Gastroesophageal sphincter (tissue), 4 donors: ENCODE data around the gene ADAMTS19. TPM values are rescaled to one million over a fixed set of nuclear protein-coding genes. Genes with fewer than 3 reads are reported as not detected.

Experiments
- ATAC-seq: fragments of 150-250 bp; one replicate; pipeline ENCODE4 v1.9.1; 2016; ENCODE audit warnings: mild to moderate bottlenecking, moderate library complexity
- H3K27ac ChIP-seq, 4 donors: fragments of 200-600 bp; sonication (generic) in 3 of 4; 1 replicate in 3 of 4; 2 replicates in 1 of 4; pipeline ENCODE4 v1.5.1; 2016 to 2019
- H3K27me3 ChIP-seq: fragments of 200-600 bp; sonication (generic); one replicate; pipeline ENCODE4 v1.5.1; 2019
- H3K36me3 ChIP-seq, 2 donors: fragments of 200-600 bp; sonication (generic); one replicate each; pipeline ENCODE4 v1.5.1; 2019; ENCODE audit warnings: control low read depth in 1 of 2
- H3K4me1 ChIP-seq, 3 donors: fragments of 200-600 bp; sonication (generic); 1 replicate in 2 of 3; 2 replicates in 1 of 3; pipeline ENCODE4 v1.5.1; 2016 to 2019; ENCODE audit warnings: control low read depth in 2 of 3
- H3K4me3 ChIP-seq, 2 donors: fragments of 200-600 bp; sonication (generic); one replicate each; pipeline ENCODE4 v1.5.1; 2019; ENCODE audit warnings: mild to moderate bottlenecking in 1 of 2, moderate library complexity in 1 of 2
- H3K9me3 ChIP-seq, 3 donors: fragments of 200-600 bp; sonication (generic); one replicate each; pipeline ENCODE4 v1.5.1; 2017 to 2019; ENCODE audit warnings: control low read depth in 2 of 3
- CTCF ChIP-seq, 4 experiments: fragments of 200-600 bp in 2 of 4; fragments of 450-650 bp in 2 of 4; sonication (generic) in 1 of 4; IDR thresholded peaks; one replicate each; pipeline ENCODE4 v1.5.1; 2017 to 2019; ENCODE audit warnings: antibody characterized with exemption in 4 of 4, mild to moderate bottlenecking in 2 of 4, moderate library complexity in 2 of 4
- EP300 ChIP-seq: sonication (generic); formaldehyde crosslinking; IDR thresholded peaks from one replicate; pipeline ENCODE4 v1.6.1; 2017; ENCODE audit warnings: antibody characterized with exemption, mild to moderate bottlenecking
- POLR2A ChIP-seq, 2 donors: fragments of 450-650 bp; IDR thresholded peaks; one replicate each; pipeline ENCODE4 v1.6.1; 2017; ENCODE audit warnings: antibody characterized with exemption in 2 of 2, mild to moderate bottlenecking in 2 of 2, moderate library complexity in 1 of 2
- POLR2AphosphoS5 ChIP-seq: sonication (generic); formaldehyde crosslinking; IDR thresholded peaks from one replicate; pipeline ENCODE4 v1.6.1; 2017; ENCODE audit warnings: antibody characterized with exemption
- WGBS, 2 donors: methylation state at CpG; one replicate each; pipeline ENCODE4 v1.1.5; 2018; ENCODE audit warnings: low coverage in 1 of 2; 5-methylcytosine and 5-hydroxymethylcytosine counted together
- total RNA-seq, 4 donors: library from RNA; depleted of rRNA; stranded (reverse); fragments of >200 nt; gene quantifications; one replicate each; pipeline ENCODE4 v1.1.0, GENCODE V29; 2016

Gene ADAMTS19
- total RNA-seq, result 10 to 100 TPM in 1 of 4 donors, 1 to 10 TPM in 2, under 1 TPM in 1; 0.94 to 11.3 (median 4.4) TPM

GRCh38 chr5:129459777-129460671 is at the start of gene ADAMTS19:
ADAMTS19 (plus strand) TSS chr5:129460298; CDS start chr5:129460392, 94 bp downstream.
- ATAC-seq, result peak; percentile 67
- Histone ChIP-seq H3K4me3 (peak within 1 kb of the TSS; percentile 41 to 80), H3K9me3 (no peaks in the 10 kb centered on the region), H3K27me3 (peaks cover 19% of the 10 kb centered on the region), H3K27ac (peak within 1 kb of the TSS; percentile 5 to 80 (median 80)), H3K4me1 (peaks cover 0 to 30% (median 0%) of the 10 kb centered on the region in 3 donors), H3K36me3 (no peaks in the 10 kb centered on the region)
- 0 to 6% methylated on average over 3 to 4 of the region's 75 CpGs for WGBS, 2 donors
- TF ChIP-seq POLR2AphosphoS5 (no peak), POLR2A (IDR thresholded peaks at IDR 0.05) (no peak), CTCF (IDR thresholded peaks at IDR 0.05) (no peak), EP300 (no peak)

DNA sequence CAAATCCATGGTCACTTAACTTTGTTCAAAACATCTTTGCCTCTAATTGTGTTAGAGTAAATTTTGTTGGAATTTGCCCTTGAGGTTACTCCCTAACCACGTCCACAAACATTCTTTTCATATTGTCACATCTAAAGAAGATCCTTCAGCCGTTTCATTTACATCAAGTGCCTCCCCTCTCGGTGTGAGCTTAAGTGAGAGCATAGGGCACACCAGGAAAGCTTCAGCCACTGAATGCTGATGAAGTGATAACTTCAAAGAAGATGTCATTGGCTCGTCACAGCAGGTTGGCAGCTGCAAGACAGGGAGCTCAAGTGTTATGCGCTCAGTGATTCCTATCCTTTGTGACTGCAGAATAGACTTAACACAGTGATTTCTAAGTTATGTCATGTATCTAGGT is 49.6 kb upstream of the ADAMTS19 start:
- Histone ChIP-seq H3K4me3 (no peak overlapping the region), H3K27me3 (no peaks in the 10 kb centered on the region), H3K27ac (no peak overlapping the region), H3K9me3 (no peaks in the 10 kb centered on the region), H3K36me3 (no peaks in the 10 kb centered on the region), H3K4me1 (no peaks in the 10 kb centered on the region)
- no peak for ATAC-seq
- 68 to 82% methylated on average over 4 to 5 of the region's 5 CpGs for WGBS, 2 donors
- TF ChIP-seq EP300 (no peak), POLR2AphosphoS5 (no peak), POLR2A (IDR thresholded peaks at IDR 0.05) (no peak), CTCF (IDR thresholded peaks at IDR 0.05) (no peak)

GRCh38 chr5:129412721-129413120 is 47.4 kb upstream of the ADAMTS19 start:
- H3K4me1 ChIP-seq, result no peaks in the 10 kb centered on the region
- H3K27ac ChIP-seq, result no peak overlapping the region
- ATAC-seq, result no peak
- no peaks in the 10 kb centered on the region for H3K27me3 ChIP-seq
- H3K4me3 ChIP-seq, result no peak overlapping the region
- 41 to 61% methylated on average over 2 of the region's 2 CpGs for WGBS, 2 donors
- no peaks in the 10 kb centered on the region for H3K36me3 ChIP-seq
- TF ChIP-seq CTCF (IDR thresholded peaks at IDR 0.05), result no peak
- no peak for TF ChIP-seq POLR2A (IDR thresholded peaks at IDR 0.05)
- no peak for TF ChIP-seq EP300
- TF ChIP-seq POLR2AphosphoS5, result no peak
- H3K9me3 ChIP-seq, result no peaks in the 10 kb centered on the region

DNA sequence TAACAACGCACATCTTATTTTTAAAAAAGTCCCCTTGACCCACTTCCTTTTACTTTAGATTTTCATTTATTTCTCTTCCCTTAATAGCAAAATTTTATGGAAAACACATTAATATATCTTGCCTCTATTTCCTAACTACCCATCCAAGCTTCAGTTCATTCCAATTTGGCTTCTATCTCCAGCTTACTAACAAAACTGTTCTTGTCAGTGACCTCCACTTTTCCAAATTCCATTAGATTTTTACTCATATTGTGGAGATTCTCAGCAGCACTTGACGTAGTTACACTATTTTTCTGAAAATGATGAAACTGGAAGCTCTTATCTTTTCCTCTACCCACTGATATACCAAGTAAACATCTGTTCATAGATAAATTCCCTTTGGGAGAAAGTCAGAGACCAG is 46.5 kb upstream of the ADAMTS19 start:
- Histone ChIP-seq H3K4me1 (no peaks in the 10 kb centered on the region), H3K36me3 (no peaks in the 10 kb centered on the region), H3K4me3 (no peak overlapping the region), H3K27ac (no peak overlapping the region), H3K27me3 (no peaks in the 10 kb centered on the region), H3K9me3 (no peaks in the 10 kb centered on the region)
- WGBS, 2 donors, result 91 to 100% methylated on average over 1 to 2 of the region's 2 CpGs
- TF ChIP-seq POLR2A (IDR thresholded peaks at IDR 0.05) (no peak), POLR2AphosphoS5 (no peak), CTCF (IDR thresholded peaks at IDR 0.05) (no peak), EP300 (no peak)
- ATAC-seq, result no peak

DNA sequence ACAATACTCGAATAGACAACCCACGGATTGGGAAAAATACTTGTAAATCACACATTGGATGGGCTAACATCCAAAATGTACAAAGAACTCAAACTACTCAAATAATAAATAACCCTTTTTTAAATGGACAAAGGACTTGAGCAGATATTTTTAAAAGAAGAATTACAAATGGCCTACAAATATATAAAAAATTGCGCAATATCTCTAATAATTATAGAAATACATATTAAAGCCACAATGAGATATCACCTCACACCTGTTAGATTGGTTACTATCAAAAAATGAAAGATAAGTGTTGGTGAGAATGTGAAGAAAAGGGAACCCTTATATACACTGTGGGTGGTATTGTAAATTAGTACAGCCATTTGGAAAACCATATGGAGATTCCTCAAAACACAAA is 40.8 kb upstream of the ADAMTS19 start:
- no peaks in the 10 kb centered on the region for H3K36me3 ChIP-seq
- H3K4me1 ChIP-seq, result no peaks in the 10 kb centered on the region
- H3K27ac ChIP-seq, result no peak overlapping the region
- no peak for ATAC-seq
- 74 to 90% methylated on average over 3 of the region's 3 CpGs for WGBS, 2 donors
- no peak overlapping the region for H3K4me3 ChIP-seq
- no peaks in the 10 kb centered on the region for H3K9me3 ChIP-seq
- H3K27me3 ChIP-seq, result no peaks in the 10 kb centered on the region
- TF ChIP-seq POLR2AphosphoS5 (no peak), POLR2A (IDR thresholded peaks at IDR 0.05) (no peak), CTCF (IDR thresholded peaks at IDR 0.05) (no peak), EP300 (no peak)
